M059J (cell line): ENCODE data around the gene VASP. TPM values are rescaled to one million over a fixed set of nuclear protein-coding genes. Genes with fewer than 3 reads are reported as not detected.

Source experiments
- DNase-seq: peaks from one replicate; pipeline ENCODE4 v3.0.0-alpha.2; 2012; ENCODE audit warnings: low read depth
- total RNA-seq: library from RNA; depleted of rRNA; stranded (reverse); fragments of >200 nt; shearing (Covaris generic); gene quantifications from 2 replicates; pipeline ENCODE4 v1.2.3, GENCODE V29; 2014; rRNA removed

The VASP gene
- total RNA-seq, 1 experiment from 2014 or later, result 97.7 TPM

DNA sequence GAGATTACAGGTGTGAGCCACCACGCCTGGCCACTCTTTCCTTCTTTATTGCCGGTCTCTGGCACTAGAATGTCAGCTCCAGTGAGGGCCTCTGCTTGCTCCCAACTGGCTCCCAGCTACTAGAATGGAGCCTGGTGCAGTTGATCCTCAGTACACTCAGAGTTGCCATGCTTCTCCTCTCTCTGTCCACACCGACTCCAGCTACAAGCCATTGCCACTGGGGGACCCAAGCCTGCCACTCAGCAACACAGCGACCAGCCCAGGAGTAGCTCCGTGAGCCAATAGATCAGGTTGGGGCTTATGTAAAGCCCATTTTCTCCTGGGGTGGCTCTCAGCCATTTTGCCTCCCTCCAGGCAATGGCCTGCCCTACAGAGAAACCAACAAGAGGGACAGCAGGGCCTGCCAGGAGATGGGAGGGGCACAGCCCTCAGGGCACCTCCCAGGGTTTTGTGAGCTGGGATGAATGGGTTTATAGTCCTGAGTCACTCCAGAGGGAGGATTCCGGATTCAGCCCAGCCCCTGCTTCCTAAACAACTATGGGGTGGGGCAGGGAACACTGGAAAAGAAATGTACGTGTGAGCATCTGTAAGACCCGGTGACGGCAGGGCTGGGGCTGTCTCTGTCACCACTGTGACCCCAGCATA is 40.8 kb downstream of the VASP start:
- peak; percentile 96 for DNase-seq

DNA sequence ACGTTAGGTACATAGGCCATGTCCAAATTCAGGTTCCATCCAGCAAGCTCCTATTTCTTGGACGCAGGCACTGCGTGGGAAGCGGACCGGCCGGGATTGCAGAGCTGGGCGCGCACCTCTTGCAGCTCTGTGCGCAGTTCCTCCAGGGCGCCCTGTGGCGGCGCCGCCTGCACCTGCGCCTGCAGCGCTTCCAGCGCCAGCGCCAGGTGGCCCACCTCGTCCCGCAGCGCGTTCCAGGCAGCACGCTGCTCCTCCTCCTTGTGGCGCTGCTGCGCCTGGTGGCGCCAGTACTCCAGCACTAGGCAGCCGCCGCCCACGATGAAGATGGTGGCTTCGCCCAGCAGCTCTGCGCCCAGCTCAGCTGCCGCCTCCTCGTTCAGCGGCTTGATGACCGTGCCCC is 46.2 kb downstream of the VASP start:
- DNase-seq, result no peak

DNA sequence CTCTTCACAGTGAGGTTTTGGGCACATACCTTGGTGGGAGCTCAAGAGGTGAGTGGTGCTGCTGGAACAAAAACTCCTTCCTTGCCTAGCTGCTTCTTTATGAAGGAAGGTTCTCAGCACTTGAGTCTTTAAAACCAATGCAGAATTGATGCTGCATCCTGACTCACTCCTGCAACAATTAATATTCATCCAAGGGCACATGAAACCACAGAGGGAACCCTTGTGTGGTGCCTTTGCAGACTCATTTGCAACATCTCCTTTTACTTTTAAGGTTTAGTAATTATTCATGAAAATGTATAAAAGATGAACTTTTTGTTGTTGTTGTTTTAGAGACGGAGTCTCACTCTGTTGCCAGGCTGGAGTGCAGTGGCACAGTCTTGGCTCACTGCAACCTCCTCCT is 47.2 kb downstream of the VASP start:
- DNase-seq, result peak; percentile 37

DNA sequence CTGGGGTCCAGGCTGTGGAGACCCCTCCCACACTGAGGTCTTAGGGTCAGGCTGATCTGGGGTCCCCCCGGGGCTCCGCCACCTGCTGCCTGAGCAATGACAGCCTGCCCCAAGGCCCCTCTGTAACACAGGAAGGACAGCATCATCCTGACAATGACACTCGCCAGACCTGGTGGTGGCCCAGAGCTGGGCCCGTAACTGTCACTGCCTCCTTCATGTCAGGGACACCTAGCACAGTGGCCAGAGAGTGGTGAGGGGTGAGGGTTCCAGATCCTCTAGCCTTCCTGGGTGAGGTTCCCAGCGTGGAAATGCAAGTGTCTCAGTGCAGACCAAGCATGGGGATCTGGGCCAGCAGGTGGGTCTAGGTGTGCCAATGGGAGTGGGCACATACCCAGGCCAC is 49.6 kb downstream of the VASP start:
- DNase-seq, result no peak

DNA sequence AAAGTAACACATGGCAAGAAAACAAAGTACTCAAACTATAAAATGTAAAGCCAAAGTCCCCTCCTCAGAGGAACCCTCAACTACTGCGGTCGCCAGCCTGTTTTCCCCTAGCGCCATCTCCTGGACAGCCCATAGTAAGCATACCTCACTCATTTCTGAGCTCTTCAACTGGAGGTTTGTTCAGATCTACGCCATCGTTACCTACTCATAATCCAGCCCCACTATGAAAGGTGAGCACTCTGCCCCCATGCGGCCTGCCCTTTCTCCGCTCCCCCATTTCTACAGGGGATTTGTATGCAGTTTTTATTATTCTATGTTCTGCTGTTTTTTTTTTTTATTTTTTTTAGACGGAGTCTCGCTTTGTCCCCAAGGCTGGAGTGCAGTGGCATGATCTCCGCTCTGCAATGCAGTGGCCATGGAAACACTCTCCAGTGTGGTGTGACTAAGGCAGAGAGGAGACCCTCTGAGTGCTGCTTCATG is 51.2 kb downstream of the VASP start:
- DNase-seq, result no peak

DNA sequence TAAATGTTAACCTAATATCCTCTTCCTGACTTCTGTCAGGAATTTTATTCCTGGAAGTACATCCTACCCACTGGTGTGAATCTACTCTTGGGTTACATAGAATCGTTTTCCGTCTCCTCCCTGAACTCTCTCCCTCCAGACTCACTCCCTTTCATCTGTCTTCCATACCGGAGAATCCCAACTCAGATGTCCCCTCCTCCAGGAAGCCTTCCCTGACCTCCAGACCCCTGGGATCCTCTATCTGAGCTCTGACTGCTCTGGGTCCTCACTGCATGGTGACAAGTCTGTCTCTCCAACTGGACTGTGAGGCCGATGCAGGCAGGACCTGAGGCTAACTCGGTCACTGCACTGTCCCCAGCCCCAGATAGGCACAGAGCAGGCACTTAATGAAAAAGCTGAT is 52.8 kb downstream of the VASP start:
- DNase-seq, result no peak

DNA sequence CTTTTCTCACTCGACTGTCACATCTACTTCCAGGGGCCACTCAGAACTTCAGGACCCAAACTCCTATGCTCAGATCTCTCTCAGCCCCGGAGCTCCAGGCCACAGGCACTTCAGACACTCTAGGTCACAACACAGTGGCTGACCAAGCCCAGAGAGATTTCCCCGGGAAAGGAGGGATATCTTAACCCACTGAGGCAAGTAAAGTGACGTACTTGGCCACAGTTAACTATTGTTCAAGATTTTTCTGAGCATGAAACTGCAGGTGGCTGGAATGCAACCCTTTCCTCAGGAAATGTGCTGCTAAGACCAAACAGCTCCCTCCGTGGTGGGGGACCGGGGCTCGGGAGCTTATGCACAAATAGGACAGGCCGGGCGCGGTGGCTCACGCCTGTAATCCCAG is 53.4 kb downstream of the VASP start:
- no peak for DNase-seq

DNA sequence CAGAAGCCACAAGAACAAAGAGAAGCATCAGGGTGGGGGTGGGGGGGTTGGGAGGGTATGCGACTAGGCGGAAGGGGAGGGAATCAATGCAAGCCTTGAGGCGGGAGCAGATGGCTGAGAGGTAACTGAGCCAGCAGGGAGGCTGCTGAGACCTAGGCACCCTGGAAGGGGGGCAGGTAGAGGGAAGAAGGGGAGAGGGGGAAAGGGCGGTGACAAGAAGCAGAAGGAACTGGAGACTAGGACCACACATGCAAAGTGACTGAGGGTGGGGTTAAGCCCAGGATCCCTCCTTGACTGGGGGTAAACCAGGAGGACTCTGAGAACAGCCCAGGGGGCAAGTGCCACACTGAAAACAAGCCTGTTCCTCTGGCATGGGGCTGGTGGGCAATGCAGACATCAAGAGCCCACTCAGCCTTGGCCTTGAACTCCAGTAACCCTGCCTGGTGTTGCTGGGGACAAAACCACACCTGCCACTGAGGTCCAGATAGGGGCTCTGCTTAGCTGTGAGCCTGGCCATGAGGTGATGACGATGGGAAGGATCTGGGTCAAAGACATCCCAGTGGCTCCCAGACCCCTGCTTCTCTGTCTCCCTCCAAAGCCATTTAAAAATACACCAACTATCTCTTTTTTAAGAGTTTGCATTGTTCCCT is 57.0 kb downstream of the VASP start:
- DNase-seq, result no peak

DNA sequence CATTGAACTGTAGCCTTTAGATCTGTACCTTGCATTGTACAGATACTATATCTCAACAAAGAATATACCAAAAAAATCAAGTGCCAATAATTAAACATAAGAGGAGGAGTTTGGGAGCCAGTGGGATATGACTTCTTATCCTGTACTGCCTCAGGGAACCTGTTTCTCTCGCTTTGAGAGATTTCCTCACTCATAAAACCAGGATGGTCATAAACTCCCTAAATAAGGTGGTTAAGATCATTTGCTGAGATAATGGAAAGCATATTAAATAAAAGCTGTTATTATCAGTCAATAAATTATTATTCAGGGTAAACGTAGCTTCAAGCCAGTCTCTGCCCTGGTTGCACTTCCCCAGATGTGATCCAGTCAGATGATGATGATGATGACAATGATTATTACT is 60.3 kb downstream of the VASP start:
- DNase-seq, result no peak

DNA sequence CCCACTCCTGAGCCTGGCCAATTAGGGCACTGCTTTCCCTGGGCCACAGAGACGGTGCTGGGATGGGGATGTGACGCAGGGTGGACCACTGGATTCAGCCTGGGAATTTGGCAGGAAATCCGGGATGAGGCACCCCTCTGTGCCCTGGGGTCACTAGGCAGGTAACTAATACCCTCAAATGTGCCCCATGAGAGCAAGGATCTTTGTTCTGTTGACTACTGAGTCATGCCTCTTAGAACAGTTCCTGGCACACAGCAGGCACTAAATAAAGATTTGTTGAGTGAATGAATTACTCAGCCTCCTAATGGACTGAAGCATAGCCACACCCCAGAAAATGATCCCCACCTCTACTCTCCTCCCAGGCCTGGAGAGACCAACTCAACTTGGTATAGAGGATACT is 61.5 kb downstream of the VASP start:
- peak; percentile 76 for DNase-seq

DNA sequence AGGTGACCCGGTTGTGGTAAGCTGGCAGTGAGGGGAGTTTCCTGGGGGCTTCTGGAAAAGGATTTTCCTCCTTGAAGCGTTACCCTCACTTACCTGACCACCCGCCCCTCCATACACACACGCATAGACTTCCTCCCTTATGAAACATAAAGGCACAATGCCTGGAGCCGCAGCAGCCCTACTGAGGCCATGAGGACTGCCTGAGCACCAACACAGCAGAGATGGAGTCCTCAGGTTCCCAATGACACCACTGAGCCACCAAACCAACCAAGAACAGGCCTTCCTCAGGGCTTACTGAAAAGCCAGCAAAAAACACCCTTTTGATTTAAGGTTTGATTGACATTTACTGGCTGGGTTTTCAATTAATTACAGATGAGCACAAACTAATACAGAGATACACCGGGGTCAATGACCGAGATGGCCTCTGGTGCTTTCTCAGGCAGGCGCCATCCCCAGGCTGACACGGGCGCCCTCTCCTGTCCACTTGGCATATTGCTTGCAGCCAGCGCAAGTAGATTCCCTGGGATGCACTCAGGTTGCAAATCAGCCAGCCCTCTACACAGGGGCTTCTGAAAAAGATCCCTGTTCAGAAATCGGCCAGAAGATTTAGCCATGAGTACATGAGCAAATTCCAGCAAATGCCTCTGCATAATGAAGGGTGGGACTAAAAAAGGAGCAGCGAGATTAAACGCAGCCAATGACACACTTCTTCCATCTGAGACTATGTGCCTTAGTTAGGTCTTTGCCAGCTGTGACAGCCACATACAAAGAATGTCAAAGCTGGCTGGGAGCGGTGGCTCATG is 62.5 kb downstream of the VASP start:
- DNase-seq, result peak; percentile 32

DNA sequence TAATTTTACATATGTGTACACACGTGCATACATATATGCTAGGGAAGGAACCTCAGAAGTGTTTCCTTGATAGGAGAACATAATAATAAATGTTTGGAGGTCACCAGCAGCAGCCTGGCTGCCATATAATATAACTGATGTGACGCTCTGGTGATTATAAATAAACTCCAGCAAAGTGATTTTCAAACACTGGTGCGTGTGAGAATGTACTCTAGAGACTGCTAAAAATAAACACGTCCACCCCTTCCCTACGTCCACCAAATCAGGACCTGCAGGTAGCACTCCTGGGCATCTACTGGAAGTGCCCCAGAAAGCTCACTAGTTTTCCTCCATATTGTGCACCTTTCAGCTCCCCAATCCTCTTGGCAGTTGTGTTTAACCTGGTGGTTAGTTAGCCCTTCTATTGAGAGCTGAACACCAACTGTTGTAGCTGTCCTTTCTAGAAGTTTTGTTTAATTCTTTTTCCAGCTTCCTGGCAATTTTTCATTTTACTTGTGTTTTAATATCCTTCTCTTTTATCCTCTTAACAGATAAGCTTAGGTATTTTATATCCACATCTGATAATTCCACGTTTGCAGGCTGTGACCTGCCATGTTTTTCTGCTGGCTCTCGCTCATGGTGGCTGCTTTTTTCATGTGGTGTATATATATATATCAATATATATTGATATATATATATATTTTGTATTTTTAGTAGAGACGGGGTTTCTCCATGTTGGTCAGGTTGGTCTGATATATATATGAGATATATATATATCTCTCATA is 64.4 kb downstream of the VASP start:
- no peak for DNase-seq

DNA sequence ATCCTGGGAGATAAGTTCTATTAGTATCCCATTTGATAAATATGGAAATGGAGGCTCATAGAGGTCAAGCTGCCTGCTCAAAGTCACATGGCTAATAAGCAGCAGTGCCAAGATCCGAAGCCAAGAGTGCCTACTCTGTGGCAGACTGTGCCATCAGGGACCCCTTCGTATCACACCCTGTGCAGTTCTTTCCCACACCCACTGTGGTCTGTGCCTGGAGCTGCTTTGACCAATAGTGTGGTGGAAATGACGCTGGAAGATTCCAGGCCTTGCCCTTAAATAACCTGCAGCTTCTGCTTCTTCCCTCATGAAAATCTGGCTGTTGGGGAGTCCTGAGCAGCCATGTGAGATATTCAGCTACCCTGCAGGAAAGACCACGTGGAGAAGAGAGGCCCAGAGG is 67.2 kb downstream of the VASP start:
- no peak for DNase-seq

DNA sequence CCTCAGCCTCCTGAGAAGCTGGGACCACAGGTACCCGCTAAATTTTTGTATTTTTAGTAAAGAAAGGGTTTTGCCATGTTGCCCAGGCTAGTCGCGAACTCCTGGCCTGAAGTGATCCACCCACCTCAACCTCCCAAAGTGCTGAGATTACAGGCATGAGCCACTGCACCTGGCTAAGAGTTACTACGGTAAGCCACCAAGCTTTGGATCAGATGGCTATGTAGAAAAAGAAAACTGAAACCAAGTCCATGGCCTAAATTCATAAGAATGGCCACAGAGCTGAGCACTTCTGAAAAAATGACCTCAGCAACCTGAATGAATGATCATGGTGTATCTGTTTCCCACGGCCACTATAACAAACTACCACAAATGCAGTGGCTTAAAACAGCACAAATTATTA is 67.9 kb downstream of the VASP start:
- DNase-seq, result no peak

Other genes starting within 250 kb of the VASP start
- not detected in 2 replicates for gene CKM, start 184.6 kb upstream of the VASP start, total RNA-seq
- 0.42 and 2.4 TPM in 2 replicates for gene KLC3, start 166.7 kb upstream of the VASP start, total RNA-seq
- 30.6 and 51.7 TPM in 2 replicates for gene ERCC2, start 136.9 kb upstream of the VASP start, total RNA-seq
- 2.9 and 7.4 TPM in 2 replicates for gene PPP1R13L, start 102.4 kb upstream of the VASP start, total RNA-seq
- 11.1 and 13.4 TPM in 2 replicates for gene POLR1G, start 100.8 kb upstream of the VASP start, total RNA-seq
- gene ERCC1, start 83.6 kb upstream of the VASP start, total RNA-seq, result 78.1 and 87.7 TPM in 2 replicates
- gene FOSB, start 39.5 kb upstream of the VASP start, total RNA-seq, result 4.3 and 5.5 TPM in 2 replicates
- 3.5 and 4.2 TPM in 2 replicates for gene RTN2, start 10.4 kb upstream of the VASP start, total RNA-seq
- gene PPM1N, start 9.0 kb upstream of the VASP start, total RNA-seq, result 0.64 TPM in 1 of 2 replicates, not detected in the other
- gene OPA3, start 77.3 kb downstream of the VASP start, total RNA-seq, result 8.7 and 20.2 TPM in 2 replicates
- 0.02 TPM in 1 of 2 replicates, not detected in the other for gene GPR4, start 94.7 kb downstream of the VASP start, total RNA-seq
- gene EML2, start 131.9 kb downstream of the VASP start, total RNA-seq, result 8.9 and 12.7 TPM in 2 replicates
- 0.02 and 0.32 TPM in 2 replicates for gene GIPR, start 160.7 kb downstream of the VASP start, total RNA-seq
- 294 and 342 TPM in 2 replicates for gene SNRPD2, start 184.5 kb downstream of the VASP start, total RNA-seq
- 12.8 and 25.3 TPM in 2 replicates for gene QPCTL, start 185.2 kb downstream of the VASP start, total RNA-seq
- gene FBXO46, start 223.4 kb downstream of the VASP start, total RNA-seq, result 4.4 and 6.9 TPM in 2 replicates
- 0.25 TPM in 1 of 2 replicates, not detected in the other for gene MEIOSIN, start 226.0 kb downstream of the VASP start, total RNA-seq